H1 (cell line): Measurements from ENCODE around the gene TNS3.

Source experiments
- CHD2 ChIP-seq: IDR thresholded peaks from 2 replicates; pipeline ENCODE4 v1.6.1; 2012; ENCODE audit warnings: low read length, improper control_type of control experiment
- EP300 ChIP-seq, 2 experiments: IDR thresholded peaks; 1 replicate in 1 of 2; 2 replicates in 1 of 2; pipeline ENCODE4 v1.6.1; 2011 to 2012; ENCODE audit warnings: low read depth in 2 of 2, low read length in 2 of 2, mild to moderate bottlenecking in 2 of 2, borderline replicate concordance in 1 of 2, inconsistent platforms in 1 of 2, moderate library complexity in 1 of 2
- GABPA ChIP-seq: IDR thresholded peaks from 2 replicates; pipeline ENCODE4 v1.6.1; 2011; ENCODE audit warnings: mild to moderate bottlenecking, low read length, moderate library complexity, borderline replicate concordance; ENCODE audit not compliant: insufficient read depth
- HDAC2 ChIP-seq, 2 experiments: fragments of 300-600 bp in 1 of 2; sonication (generic) in 1 of 2; IDR thresholded peaks; 2 replicates each; pipeline ENCODE4 v1.6.1; 2011 to 2012; ENCODE audit warnings: low read depth in 2 of 2, low read length in 2 of 2, mild to moderate bottlenecking in 2 of 2, moderate library complexity in 2 of 2, borderline replicate concordance in 1 of 2, inconsistent platforms in 1 of 2
- POLR2A ChIP-seq, 2 experiments: IDR thresholded peaks; 1 replicate in 1 of 2; 2 replicates in 1 of 2; pipeline ENCODE4 v1.6.1; 2011; ENCODE audit warnings: low read depth in 2 of 2, low read length in 2 of 2, mild to moderate bottlenecking in 2 of 2; ENCODE audit errors: control extremely low read depth in 1 of 2
- POLR2AphosphoS5 ChIP-seq: IDR thresholded peaks from 2 replicates; pipeline ENCODE4 v1.6.1; 2011; ENCODE audit warnings: low read depth, low read length
- SIN3A ChIP-seq, 2 experiments: IDR thresholded peaks in 1 of 2; conservative IDR thresholded peaks in 1 of 2; 2 replicates each; pipeline ENCODE4 v1.6.1; 2011 to 2012; ENCODE audit warnings: low read length in 2 of 2, improper control_type of control experiment in 1 of 2, low read depth in 1 of 2, mild to moderate bottlenecking in 1 of 2
- YY1 ChIP-seq: IDR thresholded peaks from 2 replicates; pipeline ENCODE4 v1.6.1; 2011; ENCODE audit warnings: low read depth, mild to moderate bottlenecking, low read length
- TF ChIP-seq, protein P1 (sequence below): IDR thresholded peaks from 2 replicates; pipeline ENCODE4 v1.6.1; 2012; ENCODE audit warnings: inconsistent platforms
- TF ChIP-seq, protein P2 (sequence below), 3 experiments: IDR thresholded peaks; 1 replicate in 2 of 3; 2 replicates in 1 of 3; pipeline versions ENCODE4 v1.5.1 to v1.6.1; 2011; ENCODE audit warnings: low read length in 3 of 3, mild to moderate bottlenecking in 3 of 3, inconsistent platforms in 2 of 3, low read depth in 1 of 3, moderate library complexity in 1 of 3; ENCODE audit not compliant: insufficient read depth in 1 of 3; ENCODE audit errors: control extremely low read depth in 1 of 3

DNA sequence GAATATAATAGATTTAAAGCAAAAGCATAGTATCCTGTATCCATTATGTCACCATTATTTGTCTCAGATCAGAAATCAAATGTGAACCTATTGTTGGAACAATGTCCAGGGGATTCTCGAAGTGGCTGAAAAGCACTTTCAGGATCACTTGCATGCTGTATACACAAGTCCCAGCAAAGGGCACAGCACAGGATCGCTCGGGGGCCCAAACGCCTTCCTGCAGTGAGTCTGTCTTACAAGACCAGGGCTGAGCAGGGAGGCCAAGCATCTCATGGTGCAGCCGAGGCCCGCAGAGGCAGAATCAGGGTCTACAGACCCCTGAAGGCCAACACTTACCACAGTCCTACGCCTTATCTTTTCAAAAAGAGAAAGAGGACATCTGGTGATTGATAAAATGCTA, 92.3 kb downstream of the TNS3 start:
- no peak for TF ChIP-seq POLR2AphosphoS5
- no peak for TF ChIP-seq YY1
- TF ChIP-seq HDAC2 (IDR thresholded peaks at IDR 0.05; ENCODE audit: borderline replicate concordance in 1 of 2, low read depth in 2 of 2, low read length in 2 of 2): no peak
- no peak for TF ChIP-seq CHD2
- no peak for TF ChIP-seq EP300 (IDR thresholded peaks at IDR 0.05; ENCODE audit: borderline replicate concordance in 1 of 2, low read depth in 2 of 2, low read length in 2 of 2)
- TF ChIP-seq, protein P1, sequence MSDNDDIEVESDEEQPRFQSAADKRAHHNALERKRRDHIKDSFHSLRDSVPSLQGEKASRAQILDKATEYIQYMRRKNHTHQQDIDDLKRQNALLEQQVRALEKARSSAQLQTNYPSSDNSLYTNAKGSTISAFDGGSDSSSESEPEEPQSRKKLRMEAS: no peak
- no peak for TF ChIP-seq POLR2A (IDR thresholded peaks at IDR 0.05; ENCODE audit: control extremely low read depth in 1 of 2, low read depth in 2 of 2, low read length in 2 of 2)
- no peak for TF ChIP-seq SIN3A (conservative IDR thresholded peaks at IDR 0.05 in 1 of 2, IDR thresholded peaks at IDR 0.05 in 1 of 2; ENCODE audit: low read depth in 1 of 2, low read length in 2 of 2)
- no peak for TF ChIP-seq GABPA
- TF ChIP-seq, protein P2, sequence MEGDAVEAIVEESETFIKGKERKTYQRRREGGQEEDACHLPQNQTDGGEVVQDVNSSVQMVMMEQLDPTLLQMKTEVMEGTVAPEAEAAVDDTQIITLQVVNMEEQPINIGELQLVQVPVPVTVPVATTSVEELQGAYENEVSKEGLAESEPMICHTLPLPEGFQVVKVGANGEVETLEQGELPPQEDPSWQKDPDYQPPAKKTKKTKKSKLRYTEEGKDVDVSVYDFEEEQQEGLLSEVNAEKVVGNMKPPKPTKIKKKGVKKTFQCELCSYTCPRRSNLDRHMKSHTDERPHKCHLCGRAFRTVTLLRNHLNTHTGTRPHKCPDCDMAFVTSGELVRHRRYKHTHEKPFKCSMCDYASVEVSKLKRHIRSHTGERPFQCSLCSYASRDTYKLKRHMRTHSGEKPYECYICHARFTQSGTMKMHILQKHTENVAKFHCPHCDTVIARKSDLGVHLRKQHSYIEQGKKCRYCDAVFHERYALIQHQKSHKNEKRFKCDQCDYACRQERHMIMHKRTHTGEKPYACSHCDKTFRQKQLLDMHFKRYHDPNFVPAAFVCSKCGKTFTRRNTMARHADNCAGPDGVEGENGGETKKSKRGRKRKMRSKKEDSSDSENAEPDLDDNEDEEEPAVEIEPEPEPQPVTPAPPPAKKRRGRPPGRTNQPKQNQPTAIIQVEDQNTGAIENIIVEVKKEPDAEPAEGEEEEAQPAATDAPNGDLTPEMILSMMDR (IDR thresholded peaks at IDR 0.05; ENCODE audit: control extremely low read depth in 1 of 3, insufficient read depth in 1 of 3, low read depth in 1 of 3, low read length in 3 of 3): no peak
